Measurements from ENCODE around the gene EML4.

DNA sequence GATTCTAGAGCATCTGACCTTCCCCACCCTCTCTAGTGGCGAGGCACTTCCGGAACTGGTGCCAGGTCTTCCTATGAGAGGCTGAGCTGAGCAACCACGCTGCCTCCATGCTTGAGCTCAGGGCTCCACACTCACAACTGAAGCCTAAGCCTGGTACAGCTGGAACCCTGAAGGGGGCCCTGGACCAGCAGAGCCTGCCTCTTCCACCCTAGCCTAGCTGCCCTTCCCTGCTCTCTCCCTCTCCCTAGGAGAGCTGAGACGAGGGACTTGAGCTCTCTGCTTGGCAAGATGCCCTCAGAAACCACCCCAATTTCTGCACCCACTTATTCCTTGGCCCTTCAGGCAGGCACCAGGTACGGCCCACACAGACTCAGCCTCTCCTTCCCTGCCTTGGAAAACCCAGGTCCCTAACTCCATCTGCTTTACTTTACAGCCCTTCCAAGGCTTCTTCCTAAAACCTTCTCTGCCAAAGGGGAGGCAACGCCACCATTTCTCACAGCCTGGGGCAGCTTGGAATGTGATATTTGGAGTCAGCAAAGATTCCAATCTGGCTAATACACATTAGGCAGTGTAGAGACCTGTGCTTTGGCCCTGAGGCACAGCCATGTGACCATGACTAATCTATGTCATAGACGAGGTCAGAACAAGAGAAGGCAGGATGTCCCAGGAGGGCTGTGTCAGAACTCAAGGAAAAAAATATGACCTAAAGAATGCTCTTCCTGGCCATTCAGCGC lies 173.1 kb downstream of the EML4 start:
- TF ChIP-seq GATA2 (IDR thresholded peaks at IDR 0.05; ENCODE audit: low read depth, low read length) (0 out of 2 replicates have a peak, but pooled peaks have one; percentile 21), GATA3 (IDR thresholded peaks at IDR 0.05; ENCODE audit: low read depth, low read length) (no peak)

Measured in SH-SY5Y (cell line).